NCI-H2227 (cell line): ENCODE results near the gene BOLA2B.
"Not testable (repeated sequence)": the region's sequence is repeated elsewhere in the genome, so short reads cannot be mapped to it uniquely, and the experiment has no call there.

Experiments
- DNase-seq: peaks from one replicate; lab custom pipeline; 2025; ENCODE audit not compliant: unreplicated experiment; lab: John Stamatoyannopoulos, UW

Gene BOLA2B

DNA sequence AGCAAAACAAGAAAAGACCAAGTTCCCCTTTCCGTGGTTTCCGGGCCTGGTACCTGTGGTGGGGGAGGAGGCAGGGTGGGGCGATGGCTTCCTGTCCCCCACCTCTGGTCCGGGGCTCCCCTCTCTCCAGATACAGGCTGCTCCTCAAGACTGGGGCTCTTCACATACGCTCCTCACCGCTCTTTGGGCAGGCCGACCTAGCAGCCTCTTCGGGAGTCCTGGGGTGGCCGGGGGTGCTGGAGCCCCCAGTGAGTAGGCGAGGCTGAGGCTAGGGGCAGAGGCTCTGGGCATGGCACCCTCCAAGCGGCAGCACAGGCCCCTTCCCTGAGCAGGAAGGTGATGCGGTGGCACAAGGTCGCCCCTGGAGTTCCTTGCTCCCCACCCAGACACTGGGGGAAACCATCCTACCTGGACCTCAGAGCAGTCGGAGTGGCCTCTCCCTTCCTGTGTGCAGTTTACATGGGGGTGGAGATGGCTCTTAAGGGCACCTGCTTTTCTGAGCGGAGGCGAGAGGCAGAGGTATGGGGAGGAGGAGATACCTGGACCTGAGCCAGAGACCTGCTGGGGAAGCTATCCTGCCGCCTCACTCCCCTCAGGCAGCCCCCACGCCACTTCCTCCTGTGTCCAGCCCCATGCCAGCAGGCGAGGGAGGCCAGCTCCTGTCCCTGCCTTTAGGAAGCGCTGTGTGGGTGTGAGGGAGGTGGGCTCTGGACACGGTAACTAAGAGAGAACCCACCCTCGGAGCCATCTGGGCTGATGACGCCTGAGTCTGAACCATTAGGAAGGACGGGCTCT is 9.2 kb downstream of the BOLA2B start:
- peak; percentile 58 for DNase-seq

- peak; percentile 87 for DNase-seq
Measured at GRCh38 chr16:30183233-30184095, 10.0 kb downstream of the BOLA2B start, which contains the start of gene CORO1A. Gene CORO1A (plus strand): TSS chr16:30183602. CDS start chr16:30185210, 1,608 bp downstream.

DNA sequence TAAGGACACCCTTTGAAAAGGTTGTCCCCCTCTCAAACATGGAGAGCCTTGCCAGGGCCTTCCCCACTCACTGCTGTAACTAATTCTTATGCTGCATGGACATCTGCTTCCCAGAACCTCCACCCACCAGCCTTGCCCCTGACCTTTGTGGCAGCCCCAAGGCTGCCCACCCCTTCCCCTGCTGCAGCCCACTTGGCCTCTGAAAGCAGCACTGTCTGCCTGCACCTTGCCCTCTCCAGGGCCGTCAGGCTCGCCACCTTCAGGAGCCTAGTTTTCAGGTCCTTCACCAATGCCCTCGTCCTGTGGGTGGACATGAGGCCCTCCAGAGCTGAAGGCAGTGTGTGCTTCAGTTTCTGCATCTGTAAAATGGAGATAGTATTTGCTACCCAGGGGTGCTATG is 12.7 kb downstream of the BOLA2B start:
- no peak for DNase-seq

DNA sequence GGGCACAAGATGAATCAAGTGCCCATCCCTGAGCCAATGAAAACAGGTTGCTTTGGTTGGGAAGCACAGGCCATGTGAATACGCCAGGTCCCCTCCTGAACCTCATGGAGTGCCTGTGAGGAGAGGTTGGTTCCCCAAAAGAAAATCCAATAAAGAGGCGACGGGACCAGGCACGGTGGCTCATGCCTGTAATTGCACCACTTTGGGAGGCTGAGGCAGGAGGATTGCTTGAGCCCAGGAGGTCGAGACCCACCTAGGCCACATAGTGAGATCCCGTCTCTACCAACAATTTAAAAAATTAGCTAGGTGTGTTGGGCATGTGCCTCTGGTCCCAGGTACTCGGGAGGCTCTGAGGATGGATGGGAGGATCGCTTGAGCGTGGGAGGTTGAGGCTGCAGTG is 13.5 kb downstream of the BOLA2B start:
- no peak for DNase-seq

- no peak for DNase-seq
Measured at GRCh38 chr16:30179195-30179594, 14.3 kb downstream of the BOLA2B start.

DNA sequence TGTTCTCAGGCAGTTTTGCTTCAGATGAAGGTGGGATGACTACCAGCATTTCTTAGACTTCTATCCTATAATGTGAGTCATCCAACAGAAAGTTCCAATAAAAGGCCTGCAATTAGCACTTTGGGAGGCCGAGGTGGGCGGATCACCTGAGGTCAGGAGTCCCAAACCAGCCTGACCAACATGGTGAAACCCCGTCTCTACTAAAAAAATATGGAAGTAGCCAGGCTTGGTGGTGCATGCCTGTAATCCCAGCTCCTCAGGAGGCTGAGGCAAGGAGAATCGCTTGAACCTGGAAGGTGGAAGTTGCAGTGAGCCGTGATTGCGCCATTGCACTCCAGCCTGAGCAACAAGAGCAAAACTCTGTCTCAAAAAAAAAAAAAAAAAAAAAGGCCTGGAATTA is 16.6 kb downstream of the BOLA2B start:
- DNase-seq = not testable (repeated sequence)

GRCh38 chr16:30173054-30173453 is 20.4 kb downstream of the BOLA2B start:
- DNase-seq = no peak

DNA sequence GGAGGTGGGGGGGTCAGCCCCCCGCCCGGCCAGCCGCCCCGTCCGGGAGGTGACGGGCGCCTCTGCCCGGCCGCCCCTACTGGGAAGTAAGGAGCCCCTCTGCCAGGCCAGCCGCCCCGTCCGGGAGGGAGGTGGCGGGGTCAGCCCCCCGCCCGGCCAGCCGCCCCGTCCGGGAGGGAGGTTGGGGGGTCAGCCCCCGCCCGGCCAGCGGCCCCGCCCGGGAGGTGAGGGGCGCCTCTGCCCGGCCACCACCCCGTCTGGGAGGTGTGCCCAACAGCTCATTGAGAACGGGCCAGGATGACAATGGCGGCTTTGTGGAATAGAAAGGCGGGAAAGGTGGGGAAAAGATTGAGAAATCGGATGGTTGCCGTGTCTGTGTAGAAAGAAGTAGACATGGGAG is 23.3 kb downstream of the BOLA2B start:
- not testable (repeated sequence) for DNase-seq

- not testable (repeated sequence) for DNase-seq
Measured at GRCh38 chr16:30169416-30169815, 24.1 kb downstream of the BOLA2B start.

GRCh38 chr16:30168746-30169145 is 24.7 kb downstream of the BOLA2B start:
- DNase-seq = not testable (repeated sequence)

DNA sequence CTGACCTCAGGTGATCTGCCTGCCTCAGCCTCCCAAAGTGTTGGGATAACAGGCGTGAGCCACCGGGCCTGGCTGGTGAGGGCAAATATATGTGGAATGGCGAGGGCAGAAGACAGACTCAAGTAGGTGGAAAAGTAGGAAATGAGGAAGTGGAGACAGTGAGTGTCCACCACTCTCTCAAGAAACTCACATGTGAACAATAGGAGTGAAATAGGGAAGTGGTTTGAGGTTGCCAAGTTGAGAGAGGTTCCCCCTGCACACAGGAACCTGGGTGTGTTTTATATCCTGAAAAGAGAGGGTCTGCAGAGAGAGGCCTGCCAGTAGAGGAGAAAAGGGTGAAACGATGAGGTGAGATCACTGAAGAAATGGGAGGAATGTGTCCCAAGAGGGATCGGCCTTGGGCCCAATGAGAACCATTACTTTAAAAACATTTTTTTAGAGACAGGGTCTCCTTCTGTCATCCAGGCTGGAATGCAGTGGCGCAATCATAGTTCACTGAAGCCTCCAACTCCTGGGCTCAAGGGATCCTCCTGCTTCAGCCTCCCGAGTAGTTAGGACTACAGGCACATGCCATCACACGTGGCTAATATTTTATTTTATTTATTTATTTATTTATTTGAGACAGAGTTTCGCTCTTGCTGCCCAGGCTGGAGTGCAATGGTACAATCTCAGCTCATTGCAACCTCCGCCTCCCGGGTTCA is 27.1 kb downstream of the BOLA2B start:
- no peak for DNase-seq

DNA sequence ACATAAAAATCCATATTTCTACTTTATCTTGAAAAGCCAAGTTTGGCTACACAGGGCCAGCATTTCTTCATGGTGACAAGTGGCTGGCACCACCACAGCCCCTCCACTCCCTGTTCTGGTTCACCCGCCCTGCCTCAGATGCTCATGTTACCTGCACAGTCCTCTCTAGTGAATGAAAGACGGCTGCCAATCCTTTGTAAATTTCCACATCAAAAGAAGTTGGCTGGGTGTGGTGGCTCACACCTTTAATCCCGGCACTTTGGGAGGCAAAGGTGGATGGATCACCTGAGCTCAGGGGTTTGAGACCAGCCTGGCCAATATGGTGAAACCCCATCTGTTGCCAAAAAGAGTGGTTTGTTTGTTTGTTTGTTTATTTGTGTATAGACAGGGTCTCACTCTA is 29.9 kb downstream of the BOLA2B start:
- no peak for DNase-seq

GRCh38 chr16:30157214-30157613 is 36.3 kb downstream of the BOLA2B start:
- no peak for DNase-seq

- no peak for DNase-seq
Measured at GRCh38 chr16:30155188-30155587, 38.3 kb downstream of the BOLA2B start.

GRCh38 chr16:30152517-30152916 is 40.9 kb downstream of the BOLA2B start:
- DNase-seq = no peak

DNA sequence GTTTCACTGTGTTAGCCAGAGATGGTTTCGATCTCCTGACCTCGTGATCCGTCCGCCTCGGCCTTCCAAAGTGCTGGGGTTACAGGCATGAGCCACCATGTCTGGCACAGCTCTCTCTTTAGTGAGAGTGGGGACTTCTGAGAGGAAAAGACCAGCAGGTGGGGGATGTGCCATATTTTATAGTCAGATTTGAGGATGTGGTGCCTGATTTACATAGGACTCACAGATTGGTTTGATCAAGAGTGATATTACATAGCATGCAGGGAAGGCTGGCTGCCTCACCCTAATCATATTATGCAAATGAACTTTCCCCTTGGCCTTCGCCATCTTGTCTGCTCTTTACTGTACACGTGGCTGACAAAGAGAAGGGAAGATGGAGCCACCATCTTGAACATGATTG is 42.4 kb downstream of the BOLA2B start:
- DNase-seq = no peak

DNA sequence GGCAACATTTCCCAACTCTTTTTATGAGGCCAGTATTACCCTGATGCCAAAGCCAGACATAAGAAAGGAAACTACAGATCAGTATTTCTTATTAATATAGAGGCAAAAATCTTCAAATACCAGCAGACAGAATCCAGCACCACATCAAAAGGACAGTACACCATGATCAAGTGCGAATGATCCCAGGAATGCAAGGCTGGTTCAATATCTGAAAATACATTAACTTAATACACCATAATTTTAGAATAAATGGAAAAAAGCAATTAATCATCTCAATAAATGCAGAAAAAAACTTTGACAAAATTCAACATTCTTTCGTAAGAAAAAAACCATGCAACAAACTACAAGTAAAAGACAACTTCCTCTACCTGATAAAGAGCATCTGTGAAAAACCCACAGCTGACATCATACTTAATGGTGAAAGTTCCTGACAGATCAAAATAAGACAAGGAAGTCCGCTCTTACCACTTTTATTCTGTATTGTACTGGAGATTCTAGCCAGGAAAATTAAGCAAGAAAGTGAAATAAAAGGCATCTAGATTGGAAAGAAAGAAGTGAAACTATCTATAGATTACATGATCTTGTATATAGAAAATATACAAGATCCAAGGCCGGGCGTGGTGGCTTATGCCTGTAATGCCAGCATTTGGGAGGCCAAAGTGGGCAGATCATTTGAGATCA is 44.1 kb downstream of the BOLA2B start:
- DNase-seq = no peak

DNA sequence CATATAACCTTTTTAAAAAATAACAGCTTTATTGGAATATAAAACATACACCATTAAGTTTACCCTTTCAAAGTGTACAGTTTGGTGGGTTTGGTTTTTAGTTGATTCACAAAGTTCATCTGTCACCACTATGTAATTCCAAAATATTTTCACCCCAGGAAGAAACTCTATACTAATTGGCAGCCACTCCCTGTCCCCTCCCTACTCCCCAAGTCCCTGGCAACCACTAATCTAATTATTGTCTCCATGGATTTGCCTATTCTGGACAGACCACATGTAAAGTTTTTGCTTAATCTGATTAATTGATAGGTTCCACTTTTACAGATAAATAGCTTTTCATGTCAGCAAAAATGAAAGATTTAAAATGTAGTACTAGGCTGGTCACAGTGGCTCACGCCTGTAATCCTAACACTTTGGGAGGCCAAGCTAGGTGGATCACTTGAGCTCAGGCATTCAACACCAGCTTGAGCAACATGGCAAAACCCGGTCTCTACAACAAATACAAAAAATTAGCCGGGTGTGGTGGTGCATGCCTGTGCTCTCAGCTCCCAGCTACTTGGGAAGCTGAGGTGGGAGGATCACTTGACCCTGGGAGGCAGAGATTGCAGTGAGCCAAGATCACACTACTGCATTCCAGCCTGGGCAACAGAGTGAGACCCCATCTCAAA is 45.5 kb downstream of the BOLA2B start:
- no peak for DNase-seq

GRCh38 chr16:30145657-30146056 is 47.8 kb downstream of the BOLA2B start:
- no peak for DNase-seq

DNA sequence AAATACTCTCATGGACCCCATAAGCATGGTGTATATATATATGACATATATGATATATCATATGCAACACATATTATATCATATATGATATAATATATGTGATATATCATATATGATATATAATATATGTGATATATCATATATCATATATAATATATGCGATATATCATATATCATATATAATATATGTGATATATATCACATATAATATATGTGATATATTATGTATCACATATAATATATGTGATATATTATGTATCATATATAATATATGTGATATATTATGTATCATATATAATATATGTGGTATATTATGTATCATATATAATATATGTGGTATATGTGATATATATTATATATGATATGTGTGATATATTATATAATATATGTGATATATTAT is 48.5 kb downstream of the BOLA2B start:
- no peak for DNase-seq
